ENCODE results near the gene TGM6. TPM values are rescaled to one million over a fixed set of nuclear protein-coding genes. Genes with fewer than 3 reads are reported as not detected.

Gene TGM6
- total RNA-seq, 1 experiment from 2014 or later: not detected

DNA sequence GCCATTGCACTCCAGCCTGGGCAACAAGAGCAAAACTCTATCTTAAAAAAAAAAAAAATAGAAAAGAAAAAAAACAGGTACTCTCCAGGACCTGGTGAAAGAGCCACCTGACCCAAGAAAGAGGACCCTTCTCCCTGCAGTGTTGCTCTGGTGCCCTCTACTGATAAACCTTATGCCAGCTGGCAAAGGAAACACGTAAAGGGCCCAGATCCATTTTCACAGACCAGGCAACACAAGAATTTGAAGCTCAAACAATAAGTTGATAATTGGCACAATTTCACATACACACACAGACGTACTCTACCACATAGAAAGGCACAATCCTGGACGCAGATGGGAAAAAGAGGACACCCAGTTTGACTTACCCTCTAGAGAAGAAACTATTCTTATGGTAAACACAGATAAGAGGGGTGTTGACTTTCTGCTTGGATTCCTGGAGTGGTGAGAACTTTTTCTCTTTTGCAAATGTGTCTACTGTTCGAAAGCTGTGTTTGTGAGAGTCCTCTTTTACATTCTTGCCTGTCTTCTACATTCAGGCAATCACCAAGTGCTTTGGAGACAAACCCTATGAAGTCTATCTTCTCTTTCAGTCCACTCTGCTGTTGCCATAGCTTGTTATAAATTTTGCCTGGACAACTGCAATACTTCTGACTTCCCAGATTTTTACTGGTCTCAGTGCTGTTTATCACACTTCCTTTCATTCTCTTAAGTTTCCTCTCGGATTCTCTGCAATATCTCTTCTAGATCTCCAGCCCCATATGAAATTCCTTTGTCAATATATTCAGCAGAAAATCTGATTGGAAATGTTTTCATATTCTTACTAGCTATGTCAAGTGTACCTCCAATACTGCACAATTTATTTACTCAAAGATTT lies 96.3 kb downstream of the TGM6 start:
- peak; percentile 46 for DNase-seq
- no peak overlapping the region for H3K14ac ChIP-seq (ENCODE audit: insufficient read depth, low read length)
- no CpG with 5 or more reads among the region's 5 CpGs for WGBS (ENCODE audit: extremely low coverage, insufficient read length, low lambda C conversion rate)

More for the DNA sequence above, 96.3 kb downstream of the TGM6 start:
- Histone ChIP-seq H3K27ac (ENCODE audit: insufficient read length, low read depth, low read length) (no peak overlapping the region), H3K79me2 (ENCODE audit: insufficient read depth, low read length) (no peaks in the 10 kb centered on the region), H4K20me1 (ENCODE audit: control insufficient read depth, insufficient read depth, insufficient read length) (no peaks in the 10 kb centered on the region), H2AFZ (ENCODE audit: low read length) (no peak overlapping the region), H3K18ac (ENCODE audit: insufficient read length, low read depth, low read length) (no peak overlapping the region), H2BK15ac (ENCODE audit: low read depth, low read length) (no peak overlapping the region), H3K4me2 (ENCODE audit: insufficient read depth, insufficient read length, low read length) (no peak overlapping the region), H3K79me1 (ENCODE audit: insufficient read depth, low read depth, low read length, poor library complexity, severe bottlenecking) (no peaks in the 10 kb centered on the region), H3K4me1 (ENCODE audit: insufficient read depth, low read length) (no peaks in the 10 kb centered on the region; the same call in 1 of the 2 replicates), H3T11ph (ENCODE audit: low read length) (no peak overlapping the region), H3K56ac (ENCODE audit: insufficient read length, low read depth, low read length) (no peak overlapping the region), H2BK12ac (ENCODE audit: insufficient read length, low read depth, low read length) (no peak overlapping the region), H3K27me3 (ENCODE audit: insufficient read depth, low read length) (no peaks in the 10 kb centered on the region), H2AK5ac (ENCODE audit: insufficient read length, low read length) (no peak overlapping the region), H2BK5ac (ENCODE audit: insufficient read length, low read length) (no peak overlapping the region), H2BK120ac (ENCODE audit: low read depth, low read length, poor library complexity, severe bottlenecking) (no peak overlapping the region), H4K8ac (replicated peaks; ENCODE audit: insufficient read length, low read depth, low read length) (no peak overlapping the region), H4K91ac (ENCODE audit: insufficient read length, low read depth, low read length) (no peak overlapping the region), H2BK20ac (ENCODE audit: low read depth, low read length, poor library complexity, severe bottlenecking) (no peak overlapping the region), H3K9me3 (ENCODE audit: control insufficient read depth, low read depth, low read length) (no peaks in the 10 kb centered on the region), H3K9ac (ENCODE audit: extremely low read depth, insufficient read length, low read length) (no peak overlapping the region), H3K23me2 (ENCODE audit: insufficient read length, low read depth, low read length, poor library complexity, severe bottlenecking) (no peaks in the 10 kb centered on the region), H4K5ac (ENCODE audit: insufficient read length, low read depth, low read length) (no peak overlapping the region), H3K23ac (ENCODE audit: insufficient read length, low read depth, low read length) (no peak overlapping the region), H3K4ac (ENCODE audit: low read depth, low read length) (no peak overlapping the region)
- peaks cover 3 to 5% of the 10 kb centered on the region in 2 experiments; a peak in 3 of 4 replicates for H3K4me1 Mint-ChIP-seq
- no peaks in the 10 kb centered on the region; a peak in 1 of 7 replicates for H3K36me3 Mint-ChIP-seq (ENCODE audit: insufficient read depth in 1 of 3, low read depth in 3 of 3)
- no peak overlapping the region for H3K4me3 Mint-ChIP-seq
- H3K27ac Mint-ChIP-seq: no peak overlapping the region
- no peaks in the 10 kb centered on the region for H3K9me3 Mint-ChIP-seq
- H3K27me3 Mint-ChIP-seq (ENCODE audit: low read depth): peaks cover 10% of the 10 kb centered on the region
- TF ChIP-seq, protein P1, sequence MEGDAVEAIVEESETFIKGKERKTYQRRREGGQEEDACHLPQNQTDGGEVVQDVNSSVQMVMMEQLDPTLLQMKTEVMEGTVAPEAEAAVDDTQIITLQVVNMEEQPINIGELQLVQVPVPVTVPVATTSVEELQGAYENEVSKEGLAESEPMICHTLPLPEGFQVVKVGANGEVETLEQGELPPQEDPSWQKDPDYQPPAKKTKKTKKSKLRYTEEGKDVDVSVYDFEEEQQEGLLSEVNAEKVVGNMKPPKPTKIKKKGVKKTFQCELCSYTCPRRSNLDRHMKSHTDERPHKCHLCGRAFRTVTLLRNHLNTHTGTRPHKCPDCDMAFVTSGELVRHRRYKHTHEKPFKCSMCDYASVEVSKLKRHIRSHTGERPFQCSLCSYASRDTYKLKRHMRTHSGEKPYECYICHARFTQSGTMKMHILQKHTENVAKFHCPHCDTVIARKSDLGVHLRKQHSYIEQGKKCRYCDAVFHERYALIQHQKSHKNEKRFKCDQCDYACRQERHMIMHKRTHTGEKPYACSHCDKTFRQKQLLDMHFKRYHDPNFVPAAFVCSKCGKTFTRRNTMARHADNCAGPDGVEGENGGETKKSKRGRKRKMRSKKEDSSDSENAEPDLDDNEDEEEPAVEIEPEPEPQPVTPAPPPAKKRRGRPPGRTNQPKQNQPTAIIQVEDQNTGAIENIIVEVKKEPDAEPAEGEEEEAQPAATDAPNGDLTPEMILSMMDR (conservative IDR thresholded peaks at IDR 0.05): peak; percentile 58

Data from H9 (cell line).